Pons (tissue), 1 donor: Measurements from ENCODE around the gene SCYGR5.
"Not testable (repeated sequence)": the region's sequence is repeated elsewhere in the genome, so short reads cannot be mapped to it uniquely, and the experiment has no call there.

ENCODE experiments used
- DNase-seq: peaks from one replicate; pipeline ENCODE4 v3.0.0-alpha.2; 2016; ENCODE audit warnings: low spot score

Gene SCYGR5, protein sequence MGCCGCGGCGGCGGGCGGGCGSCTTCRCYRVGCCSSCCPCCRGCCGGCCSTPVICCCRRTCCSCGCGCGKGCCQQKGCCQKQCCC

DNA sequence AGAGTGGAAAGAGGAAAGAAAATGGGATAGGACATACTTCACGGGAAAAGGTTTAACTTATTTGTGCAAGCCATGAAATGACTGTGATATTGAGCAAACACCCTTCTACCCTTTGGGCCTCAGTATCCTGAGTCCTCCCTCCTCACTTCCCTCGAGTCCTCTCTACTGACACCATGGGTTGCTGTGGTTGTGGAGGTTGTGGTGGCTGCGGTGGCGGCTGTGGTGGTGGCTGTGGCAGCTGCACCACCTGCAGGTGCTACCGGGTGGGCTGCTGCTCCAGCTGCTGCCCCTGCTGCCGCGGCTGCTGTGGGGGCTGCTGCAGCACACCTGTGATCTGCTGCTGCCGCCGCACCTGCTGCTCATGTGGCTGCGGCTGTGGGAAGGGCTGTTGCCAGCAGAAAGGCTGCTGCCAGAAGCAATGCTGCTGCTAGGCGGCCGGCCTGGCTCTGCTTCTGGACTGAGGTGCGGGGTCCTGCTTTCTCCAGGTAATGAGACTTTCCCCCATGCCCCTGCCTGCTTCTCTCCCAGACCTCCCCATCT, at the start of gene SCYGR5:
SCYGR5 (plus strand) TSS at position 174 of the 540 bp plus-strand sequence; CDS start at position 174, 0 bp downstream.
- not testable (repeated sequence) for DNase-seq

DNA sequence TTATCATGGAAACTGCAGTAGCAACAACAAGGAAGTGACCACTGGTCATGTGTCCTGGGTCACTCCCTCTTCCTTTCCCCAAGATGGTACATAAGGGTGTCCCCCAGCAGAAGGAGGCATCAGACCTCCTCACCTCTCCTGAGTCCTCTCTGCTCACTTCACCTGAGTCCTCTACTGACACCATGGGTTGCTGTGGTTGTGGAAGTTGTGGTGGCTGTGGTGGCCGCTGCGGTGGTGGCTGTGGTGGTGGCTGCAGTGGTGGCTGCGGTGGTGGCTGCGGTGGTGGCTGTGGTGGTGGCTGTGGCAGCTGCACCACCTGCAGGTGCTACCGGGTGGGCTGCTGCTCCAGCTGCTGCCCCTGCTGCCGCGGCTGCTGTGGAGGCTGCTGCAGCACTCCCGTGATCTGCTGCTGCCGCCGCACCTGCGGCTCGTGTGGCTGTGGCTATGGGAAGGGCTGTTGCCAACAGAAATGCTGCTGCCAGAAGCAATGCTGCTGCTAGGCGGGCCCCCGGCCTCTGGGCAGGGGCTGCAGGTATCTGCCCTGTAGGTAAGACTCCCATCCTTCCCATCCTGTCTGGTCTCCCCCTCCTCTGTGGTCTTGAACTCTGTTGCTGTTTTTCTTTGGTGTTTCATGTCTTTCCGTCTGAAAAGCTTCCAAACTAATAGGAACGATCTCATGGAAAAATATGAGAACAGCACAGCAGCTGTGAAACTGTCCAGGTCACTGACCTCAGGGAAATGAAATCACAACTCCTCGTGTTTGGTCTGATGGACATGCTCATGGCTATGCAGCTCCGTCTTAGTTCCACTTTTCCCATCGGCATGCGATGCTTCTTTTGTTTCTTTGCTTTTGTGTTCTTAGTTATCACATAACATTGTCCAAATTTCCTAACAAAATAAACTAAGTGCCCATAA, 49.0 kb upstream of the SCYGR5 start, which contains the start of gene SCYGR4:
SCYGR4 (plus strand) TSS at position 183 of the 915 bp plus-strand sequence; CDS start at position 183, 0 bp downstream.
- DNase-seq, result no peak

DNA sequence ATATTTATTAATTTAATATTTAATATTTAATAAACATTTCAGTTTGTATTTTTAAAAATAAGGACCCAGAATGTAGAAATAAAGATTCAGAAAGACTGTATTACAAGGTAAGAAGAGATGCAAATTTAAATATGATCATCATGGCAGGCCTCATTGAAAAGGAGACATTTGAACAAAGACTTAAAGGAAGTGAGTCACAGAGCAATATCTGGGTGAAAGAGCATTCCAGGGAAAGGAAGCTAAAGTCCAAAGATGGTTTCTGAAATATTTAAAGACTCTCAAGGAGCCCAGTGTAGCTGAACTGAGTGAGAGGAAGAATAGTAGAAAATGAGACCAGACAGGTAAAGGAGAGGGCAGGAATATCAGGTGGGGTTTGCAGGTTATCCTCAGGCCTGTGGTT, 43.4 kb upstream of the SCYGR5 start:
- DNase-seq, result no peak

DNA sequence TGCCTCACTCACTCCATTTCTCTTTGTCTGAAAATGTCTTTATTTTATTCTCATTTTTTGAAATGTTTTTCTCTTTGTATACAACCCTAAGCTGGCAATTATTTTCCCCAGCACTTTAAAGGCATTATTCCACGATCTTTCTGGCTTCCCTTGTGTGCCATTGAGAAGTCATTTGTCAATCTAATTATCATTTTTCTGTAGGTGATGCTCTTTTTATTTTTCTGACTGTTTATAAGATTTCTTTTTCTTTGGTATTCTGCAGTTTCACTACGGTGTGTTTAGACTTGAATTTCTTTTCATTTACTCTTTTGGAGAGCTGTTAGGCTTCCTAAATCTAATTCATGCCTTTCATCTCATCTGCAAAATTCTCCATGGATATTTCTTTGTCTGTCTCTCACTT, 41.2 kb upstream of the SCYGR5 start:
- no peak for DNase-seq

DNA sequence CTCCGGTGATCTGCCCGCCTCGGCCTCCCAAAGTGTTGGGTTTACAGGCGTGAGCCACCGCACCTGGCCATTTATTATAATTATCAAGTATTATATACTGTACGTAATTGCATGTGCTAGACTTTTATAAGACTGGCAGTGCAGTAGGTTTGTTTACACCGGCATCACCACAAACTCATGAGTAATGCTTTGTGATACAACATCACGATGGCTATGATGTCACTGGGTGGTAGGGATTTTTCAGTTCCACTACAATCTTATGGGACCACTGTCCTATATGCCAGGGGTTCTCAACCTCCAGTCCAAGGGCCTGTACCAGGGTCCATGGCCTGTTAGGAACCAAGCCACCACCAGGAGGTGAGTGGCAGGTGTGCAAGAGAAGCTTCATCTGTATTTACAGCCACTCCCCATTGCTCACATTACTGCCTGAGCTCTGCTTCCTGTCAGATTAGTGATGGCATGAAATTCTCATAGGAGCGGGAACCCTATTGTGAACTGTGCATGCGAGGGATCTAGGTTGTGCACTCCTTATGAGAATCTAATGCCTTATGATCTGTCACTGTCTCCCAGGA, 39.9 kb upstream of the SCYGR5 start:
- DNase-seq, result no peak

DNA sequence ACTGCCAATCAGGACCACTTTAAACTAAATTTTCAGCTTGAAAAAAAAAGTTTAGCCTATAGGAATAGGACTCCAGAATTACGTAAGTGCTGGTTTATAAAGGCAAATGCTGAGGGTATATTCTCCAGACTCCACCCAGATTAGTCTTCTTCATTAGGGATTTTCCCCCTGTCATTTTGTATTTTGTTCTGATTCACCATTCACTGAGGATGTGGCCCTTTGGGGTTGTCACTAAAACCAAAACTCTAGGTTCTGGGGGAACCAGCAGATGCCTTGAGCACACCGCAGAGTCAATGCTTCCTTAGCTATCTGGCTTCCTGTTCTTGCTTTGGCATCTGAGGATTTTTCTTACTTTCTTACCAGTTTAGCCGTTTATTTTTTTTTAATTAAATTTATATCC, 38.8 kb upstream of the SCYGR5 start:
- no peak for DNase-seq

DNA sequence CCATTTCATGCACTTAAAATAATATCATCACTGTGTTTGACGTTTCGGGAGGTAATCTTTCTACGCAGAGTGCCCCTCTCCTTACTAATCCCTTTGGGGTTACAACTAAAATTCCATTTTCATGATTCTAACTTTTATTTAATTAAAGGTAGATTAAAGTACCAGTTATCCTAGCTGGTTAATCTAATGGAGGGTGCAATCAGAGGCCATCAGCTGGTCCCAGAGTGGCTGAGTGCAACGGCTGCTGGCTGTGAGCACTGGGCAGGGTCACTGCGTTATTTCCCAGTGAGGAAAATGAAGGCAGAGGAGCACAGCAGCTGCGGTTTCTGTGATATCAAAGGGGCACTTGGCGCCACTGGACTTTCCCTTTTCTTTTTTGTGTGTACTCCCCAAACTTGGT, 37.2 kb upstream of the SCYGR5 start:
- DNase-seq, result no peak

DNA sequence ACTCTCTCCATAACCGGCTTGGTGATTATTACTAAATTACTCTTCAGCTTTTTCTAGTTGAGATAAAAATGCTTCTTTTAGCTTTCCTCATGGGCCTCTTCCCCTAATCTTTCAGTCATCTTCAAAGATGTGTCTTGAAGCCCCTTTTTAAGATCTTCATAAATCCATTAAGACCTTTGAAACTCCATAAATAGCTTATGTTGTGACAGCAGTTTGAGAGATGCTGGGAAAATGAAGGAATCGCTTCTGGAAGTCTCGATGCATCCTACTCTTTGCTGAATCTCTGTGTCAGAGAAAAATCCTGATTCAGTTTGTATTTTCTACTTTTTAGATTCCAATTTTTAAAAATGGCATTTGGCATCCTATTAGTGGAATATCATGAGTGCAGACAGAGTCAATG, 36.3 kb upstream of the SCYGR5 start:
- no peak for DNase-seq

DNA sequence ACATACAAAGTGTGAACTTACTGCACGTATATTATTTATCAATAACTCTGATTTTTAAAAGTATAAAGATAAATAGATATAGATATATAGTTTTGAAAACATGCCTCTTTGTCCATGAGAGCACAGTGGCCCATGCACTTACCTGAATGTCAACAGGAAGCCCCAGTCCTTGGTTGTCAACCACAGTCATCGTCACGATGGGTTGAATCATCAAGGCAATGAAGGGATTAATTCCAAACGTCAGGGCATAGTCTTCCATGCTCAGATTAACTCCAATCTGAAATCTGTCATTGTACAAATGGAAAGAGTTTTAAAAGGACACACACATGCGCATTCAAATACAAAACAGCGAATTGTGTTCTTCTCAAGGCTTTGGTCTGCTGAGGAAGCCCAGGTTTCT, 33.8 kb upstream of the SCYGR5 start:
- DNase-seq, result no peak

DNA sequence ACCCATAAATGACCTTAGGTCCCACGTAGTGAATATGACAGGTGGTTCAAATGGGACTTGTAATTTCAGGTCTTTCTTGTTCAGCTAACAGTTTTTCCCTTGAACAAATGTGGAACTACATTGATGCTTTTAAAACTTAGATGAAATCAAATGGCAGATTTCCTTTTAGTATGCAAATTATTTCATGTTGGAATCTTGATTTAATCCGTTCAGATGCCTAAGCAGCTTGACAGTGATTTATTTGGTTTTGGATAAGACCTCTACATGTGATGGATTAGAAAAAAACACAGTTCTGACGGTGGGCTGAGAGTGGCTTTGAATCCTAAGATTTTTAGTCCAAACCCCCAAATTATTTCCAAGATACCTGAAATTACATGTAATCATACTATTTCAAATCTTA, 32.4 kb upstream of the SCYGR5 start:
- no peak for DNase-seq

DNA sequence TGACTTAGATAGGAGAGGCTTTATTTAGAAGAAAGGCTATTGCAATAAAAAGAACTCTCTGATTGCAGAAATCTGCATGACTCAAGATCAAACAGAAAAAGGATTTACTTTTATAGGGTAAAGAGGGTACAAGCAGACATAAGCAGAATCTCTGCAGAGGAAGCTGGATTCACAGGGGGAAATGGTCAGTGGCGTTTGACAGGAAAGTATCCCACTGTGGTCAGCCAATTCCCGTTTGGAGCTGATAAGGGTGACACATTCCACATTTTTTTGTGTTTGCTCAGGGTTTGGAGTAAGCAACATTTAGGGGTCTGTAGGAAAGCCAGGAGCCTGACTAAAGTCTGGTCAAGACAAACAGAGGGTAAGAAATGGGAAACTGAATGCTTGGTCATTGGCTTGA, 23.9 kb upstream of the SCYGR5 start:
- DNase-seq, result no peak

DNA sequence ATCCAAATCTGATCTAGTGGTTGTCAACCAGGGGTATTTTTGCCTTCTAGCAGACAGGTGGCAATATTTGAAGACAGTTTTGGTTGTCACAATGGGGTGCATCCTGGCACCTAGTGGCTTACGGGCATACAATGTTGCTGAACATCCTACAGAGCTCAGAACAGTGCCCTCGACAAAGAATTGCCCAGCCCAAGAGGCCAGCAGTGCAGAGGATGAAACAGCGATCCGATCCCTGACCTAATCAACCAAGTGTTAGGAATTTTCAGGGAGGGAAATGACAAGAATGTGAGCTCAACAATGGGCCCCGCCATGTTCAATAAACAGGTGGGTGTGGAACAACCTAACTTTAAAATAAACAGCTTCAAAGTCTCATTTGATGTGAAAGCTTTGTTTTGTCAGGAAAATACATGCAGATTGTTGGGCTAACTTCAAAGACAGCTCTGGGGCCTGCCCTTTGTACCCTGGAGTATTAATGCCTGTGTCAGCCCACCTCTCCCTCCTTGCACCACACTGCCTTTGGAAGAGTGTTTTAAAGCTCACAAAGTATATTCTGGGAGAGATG, 22.5 kb upstream of the SCYGR5 start:
- DNase-seq, result no peak

DNA sequence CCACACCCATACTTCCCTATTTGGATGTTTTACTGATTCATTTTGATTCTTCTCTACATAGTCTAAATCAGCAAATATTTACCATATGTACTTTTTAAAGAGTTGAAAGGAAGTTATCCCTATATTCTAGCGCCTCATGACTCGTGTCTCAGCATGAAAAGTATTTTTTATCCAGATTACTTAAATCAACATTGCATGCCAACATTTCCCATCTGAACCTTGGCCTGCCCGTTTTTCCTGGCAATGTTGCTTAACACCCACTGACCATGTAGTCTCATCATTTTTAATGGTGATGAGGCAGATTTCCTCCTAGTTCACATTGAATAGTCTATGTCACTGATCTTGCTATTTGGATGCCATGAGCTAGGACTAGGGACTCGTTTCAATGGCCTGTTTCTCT, 13.2 kb upstream of the SCYGR5 start:
- no peak for DNase-seq

DNA sequence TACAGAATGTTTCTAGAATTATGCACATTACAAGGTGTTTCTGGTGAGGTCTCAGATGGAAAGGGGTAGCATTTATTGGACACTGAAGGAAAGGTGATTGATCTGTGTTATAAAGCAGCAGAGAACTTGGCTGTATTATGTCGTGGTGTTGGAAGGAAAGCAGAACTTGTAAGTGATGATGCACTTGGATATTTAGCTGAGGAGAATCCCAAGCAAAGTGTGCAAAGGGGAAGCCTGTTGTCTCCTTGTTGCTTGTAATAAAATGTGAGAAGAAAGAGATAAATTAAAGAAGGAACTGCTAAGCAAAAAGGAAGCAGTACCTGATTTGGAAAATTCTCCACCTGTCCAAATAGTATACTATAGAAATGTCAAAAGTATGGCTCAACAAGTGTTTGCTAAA, 12.2 kb upstream of the SCYGR5 start:
- no peak for DNase-seq

DNA sequence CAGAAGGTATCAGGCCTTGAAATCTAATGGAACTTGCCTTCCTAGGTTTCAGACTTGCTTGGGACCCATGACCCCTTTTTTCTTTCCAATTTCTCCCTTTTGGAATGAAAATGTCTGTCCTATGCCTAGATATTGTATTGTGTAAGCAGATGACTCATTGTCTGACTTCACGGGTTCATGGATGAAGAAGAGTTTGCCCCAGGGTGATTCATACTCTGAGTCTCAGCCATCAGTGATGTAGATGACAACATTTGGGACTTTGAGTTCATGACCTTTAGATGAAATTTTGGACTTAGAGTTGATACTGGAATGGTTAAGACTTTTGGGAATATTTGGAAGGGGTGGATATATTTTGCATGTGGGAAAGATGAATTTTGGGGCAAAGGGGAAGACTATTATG, 11.2 kb upstream of the SCYGR5 start:
- no peak for DNase-seq

DNA sequence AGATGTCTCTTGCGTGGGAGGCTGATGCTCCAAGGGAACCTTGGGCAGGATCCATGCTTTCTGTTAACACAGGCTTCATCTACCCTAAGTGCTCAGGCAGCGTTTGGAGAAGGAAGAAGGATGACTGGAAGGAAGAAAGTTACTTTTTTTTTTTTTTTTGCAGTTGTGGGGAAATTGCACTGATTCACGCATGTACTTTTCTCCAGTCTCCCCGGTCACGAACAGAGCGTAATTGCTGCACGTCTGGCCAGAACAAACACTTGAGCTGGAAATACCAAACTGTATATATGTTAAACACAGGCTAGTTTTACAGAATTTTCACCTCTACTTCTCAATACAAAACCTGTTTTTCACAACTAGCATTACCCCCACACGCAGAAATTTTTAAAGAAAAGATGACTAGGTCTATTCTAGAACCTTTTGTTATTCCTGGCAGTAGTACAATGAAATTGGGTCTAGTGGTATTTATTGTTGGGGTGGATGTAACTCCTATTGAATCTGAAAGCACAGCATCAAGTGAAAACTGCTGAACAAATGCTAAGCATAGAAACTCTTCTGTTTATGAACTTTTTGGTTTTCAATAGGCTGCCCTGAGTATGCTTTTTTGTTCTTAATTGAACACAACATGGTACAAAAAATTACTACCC, 9.3 kb upstream of the SCYGR5 start:
- no peak for DNase-seq

DNA sequence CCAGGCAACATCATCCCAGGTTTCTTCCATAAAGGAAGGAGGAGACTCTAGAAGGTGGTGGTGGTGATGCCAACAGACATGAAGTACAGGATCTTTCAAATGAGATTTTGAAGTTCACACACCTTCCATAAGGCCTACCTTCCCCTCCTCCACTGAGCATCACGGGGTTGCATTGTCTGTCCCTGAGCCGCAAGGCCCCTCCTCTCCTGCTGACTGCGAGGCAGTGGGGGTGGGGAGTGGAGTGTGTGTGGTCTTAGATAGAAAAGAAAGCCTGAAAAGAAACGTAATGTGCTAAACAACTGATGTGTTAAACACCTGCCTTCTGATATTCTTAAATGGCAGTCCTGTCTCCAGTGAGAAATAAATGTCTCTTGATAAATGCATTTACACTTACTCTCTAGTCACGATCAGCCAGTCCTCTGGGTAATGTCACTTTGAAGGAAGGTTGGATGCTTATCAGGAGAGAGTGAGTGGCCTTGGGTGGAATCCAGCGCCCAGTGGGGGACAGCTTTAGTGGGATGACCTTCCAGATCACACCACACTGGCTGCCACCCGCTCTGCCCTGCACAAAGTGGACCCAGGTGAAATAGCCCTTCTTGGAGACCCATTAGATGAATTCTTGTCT, 5.5 kb upstream of the SCYGR5 start:
- no peak for DNase-seq

DNA sequence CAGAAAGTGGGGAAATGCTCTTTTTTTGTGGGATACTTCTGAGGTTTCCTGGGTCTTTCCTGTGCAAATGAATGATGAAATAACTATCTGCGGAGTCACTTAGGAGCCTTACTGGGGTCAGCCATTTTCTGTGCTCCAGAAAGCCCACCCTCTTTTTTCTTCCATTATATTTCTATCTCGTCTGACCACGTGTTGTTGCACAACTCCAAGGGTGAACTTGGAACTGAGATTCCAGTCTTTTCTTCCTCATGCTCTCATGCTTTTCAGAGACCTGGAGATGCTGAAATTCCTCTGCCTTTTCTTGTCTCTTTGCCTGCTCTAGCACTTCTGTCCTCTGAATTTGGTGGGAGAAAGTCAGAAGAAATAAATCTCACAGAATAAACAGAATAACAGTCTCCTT, 4.8 kb upstream of the SCYGR5 start:
- no peak for DNase-seq

DNA sequence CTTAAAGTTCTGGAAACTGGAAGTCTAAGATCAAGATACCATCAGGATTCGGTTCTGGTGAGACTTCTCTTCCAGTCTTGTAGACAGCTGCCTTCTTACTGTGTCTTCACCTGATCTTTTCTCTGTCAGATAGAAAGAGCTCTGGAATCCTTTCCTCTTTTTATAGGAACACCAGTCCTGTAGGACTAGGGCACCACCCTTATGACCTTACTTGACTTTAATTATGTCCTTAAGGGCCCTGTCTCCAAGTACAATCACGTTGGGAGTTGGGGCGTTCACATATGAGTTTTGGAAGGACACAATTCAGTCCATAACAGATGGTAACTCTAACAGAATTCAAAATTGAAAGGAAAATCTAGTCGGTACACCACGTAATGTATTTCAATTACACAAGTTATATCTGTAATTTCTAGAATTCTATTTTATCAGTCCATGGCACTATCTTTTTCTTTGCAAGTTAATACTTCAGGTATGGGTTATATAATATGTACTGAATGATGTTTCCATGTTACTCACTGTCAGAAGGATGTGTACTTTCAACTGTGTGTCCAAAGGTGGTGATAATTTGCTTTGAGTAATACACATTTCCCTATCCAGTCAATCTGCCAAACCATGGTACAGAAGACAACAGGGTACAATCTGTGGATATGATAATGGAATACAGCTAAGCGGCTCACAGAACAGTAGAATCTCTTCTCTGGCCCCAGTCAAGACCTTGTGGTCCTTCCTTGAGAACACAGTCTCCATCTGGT, 1.2 kb upstream of the SCYGR5 start:
- no peak for DNase-seq

DNA sequence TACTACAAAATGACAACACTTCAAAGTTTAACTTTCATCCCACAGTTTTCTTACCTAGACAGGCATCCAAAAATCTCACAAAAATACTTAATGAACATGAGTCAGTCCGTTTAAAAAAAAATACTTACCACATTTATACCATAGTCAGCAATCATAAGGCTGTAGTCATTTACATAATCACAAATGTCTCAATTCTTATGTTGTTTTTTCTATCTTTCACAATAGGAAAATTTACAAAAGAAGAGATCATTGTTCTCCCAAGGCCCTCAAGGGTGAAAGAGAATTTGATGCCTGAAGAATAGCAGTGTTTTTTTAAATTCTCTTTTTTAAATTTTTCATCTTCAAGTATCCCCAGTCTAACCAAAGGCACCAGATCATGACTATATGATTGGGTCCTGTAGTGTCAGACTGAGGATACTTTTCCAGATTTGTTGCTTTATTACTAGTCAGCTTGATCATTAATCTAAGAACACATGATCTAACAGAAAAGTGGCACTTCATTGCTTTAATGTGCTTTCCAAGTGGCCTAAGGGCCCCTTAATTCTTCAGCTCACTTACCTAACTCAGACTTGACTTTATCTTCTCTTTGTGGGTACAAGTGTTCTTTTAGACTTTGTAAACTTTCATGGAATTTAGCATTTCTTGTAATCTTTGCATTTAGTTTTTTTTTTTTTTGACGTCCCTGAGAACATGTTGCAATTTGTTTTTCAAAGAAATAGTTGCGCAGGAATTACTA, 4.7 kb downstream of the SCYGR5 start:
- no peak for DNase-seq
